Activated T-cell treated with anti-CD3 and anti-CD28 coated beads for 24 hours (primary cell): ENCODE results near the gene PIK3R2.
A peak's percentile ranks its signal among the peaks of the same experiment; 100 is the strongest.
"Not testable (repeated sequence)": the region's sequence is repeated elsewhere in the genome, so short reads cannot be mapped to it uniquely, and the experiment has no call there.

Experiments used
- DNase-seq: peaks from one replicate; pipeline ENCODE4 v3.0.0-alpha.2; 2020; ENCODE audit warnings: low read depth

PIK3R2 gene

GRCh38 chr19:18152817-18153555, at the start of gene PIK3R2:
Gene PIK3R2 (plus strand): TSS chr19:18153163. CDS start chr19:18155880, 2,717 bp downstream.
- DNase-seq: peak; percentile 100

GRCh38 chr19:18104793-18105131, 48.2 kb upstream of the PIK3R2 start:
- DNase-seq: no peak

- DNase-seq: not testable (repeated sequence)
Observed at GRCh38 chr19:18105259-18105658, 47.7 kb upstream of the PIK3R2 start.

- no peak for DNase-seq
Observed at GRCh38 chr19:18107235-18107634, 45.7 kb upstream of the PIK3R2 start.

- DNase-seq: no peak
Observed at GRCh38 chr19:18108897-18109296, 44.1 kb upstream of the PIK3R2 start.

- DNase-seq: no peak
Observed at GRCh38 chr19:18109341-18109732, 43.6 kb upstream of the PIK3R2 start.

- no peak for DNase-seq
Observed at GRCh38 chr19:18109733-18110608, 43.0 kb upstream of the PIK3R2 start.

- DNase-seq: no peak
Observed at GRCh38 chr19:18110609-18111232, 42.2 kb upstream of the PIK3R2 start.

GRCh38 chr19:18112989-18113478, 39.9 kb upstream of the PIK3R2 start:
- peak; percentile 72 for DNase-seq

- DNase-seq: no peak
Observed at GRCh38 chr19:18113827-18114226, 39.1 kb upstream of the PIK3R2 start.

- DNase-seq: no peak
Observed at GRCh38 chr19:18114483-18114882, 38.5 kb upstream of the PIK3R2 start.

- DNase-seq: no peak
Observed at GRCh38 chr19:18117364-18117691, 35.6 kb upstream of the PIK3R2 start.

GRCh38 chr19:18117692-18118378, 35.1 kb upstream of the PIK3R2 start:
- DNase-seq: peak; percentile 91

GRCh38 chr19:18118420-18119012, 34.4 kb upstream of the PIK3R2 start:
- no peak for DNase-seq

GRCh38 chr19:18119013-18119716, 33.8 kb upstream of the PIK3R2 start:
- no peak for DNase-seq

GRCh38 chr19:18119717-18120105, 33.3 kb upstream of the PIK3R2 start:
- DNase-seq: no peak

- no peak for DNase-seq
Observed at GRCh38 chr19:18120127-18120526, 32.8 kb upstream of the PIK3R2 start.

- DNase-seq: no peak
Observed at GRCh38 chr19:18121166-18121565, 31.8 kb upstream of the PIK3R2 start.

GRCh38 chr19:18122424-18122823, 30.5 kb upstream of the PIK3R2 start:
- no peak for DNase-seq

GRCh38 chr19:18122860-18123795, 29.8 kb upstream of the PIK3R2 start:
- no peak for DNase-seq
